GM23248 (cell line): ENCODE measurements around the gene CLEC3A. TPM values are rescaled to one million over a fixed set of nuclear protein-coding genes. Genes with fewer than 3 reads are reported as not detected.
"Not testable (repeated sequence)": the region's sequence is repeated elsewhere in the genome, so short reads cannot be mapped to it uniquely, and the experiment has no call there.

Experiments
- DNase-seq: peaks from one replicate; pipeline ENCODE4 v3.0.0-alpha.2; 2015
- H2AFZ ChIP-seq: fragments of 200-600 bp; sonication (generic); 2 replicates; pipeline ENCODE4 v1.6.1; 2016; ENCODE audit warnings: antibody characterized with exemption
- H3F3A ChIP-seq: fragments of 200-600 bp; sonication (generic); 2 replicates; pipeline ENCODE4 v1.6.1; 2016; ENCODE audit warnings: mild to moderate bottlenecking, antibody characterized with exemption, mixed run types; ENCODE audit not compliant: insufficient read depth
- H3K27ac ChIP-seq: fragments of 200-600 bp; sonication (generic); 2 replicates; pipeline ENCODE4 v1.5.1; 2016; ENCODE audit warnings: mild to moderate bottlenecking
- H3K27me3 ChIP-seq: fragments of 200-600 bp; sonication (generic); replicated peaks from 2 replicates; pipeline ENCODE4 v1.6.1; 2016; ENCODE audit warnings: mild to moderate bottlenecking; ENCODE audit not compliant: insufficient read depth
- H3K36me3 ChIP-seq: fragments of 200-600 bp; sonication (generic); 2 replicates; pipeline ENCODE4 v1.6.1; 2016; ENCODE audit warnings: low read depth, mild to moderate bottlenecking
- H3K4me1 ChIP-seq: fragments of 200-600 bp; sonication (generic); 2 replicates; pipeline ENCODE4 v1.6.1; 2016; ENCODE audit warnings: mild to moderate bottlenecking; ENCODE audit not compliant: insufficient read depth
- H3K4me2 ChIP-seq: fragments of 200-600 bp; sonication (generic); one replicate; pipeline ENCODE4 v1.6.1; 2016; ENCODE audit warnings: mild to moderate bottlenecking; ENCODE audit not compliant: unreplicated experiment
- H3K4me3 ChIP-seq: fragments of 200-600 bp; sonication (generic); 2 replicates; pipeline ENCODE4 v1.5.1; 2016; ENCODE audit warnings: mild to moderate bottlenecking
- H3K79me2 ChIP-seq: fragments of 200-600 bp; sonication (generic); 2 replicates; pipeline ENCODE4 v1.6.1; 2016; ENCODE audit warnings: mild to moderate bottlenecking; ENCODE audit not compliant: insufficient read depth
- H3K9ac ChIP-seq: fragments of 200-600 bp; sonication (generic); 2 replicates; pipeline ENCODE4 v1.6.1; 2016; ENCODE audit warnings: mild to moderate bottlenecking
- H3K9me2 ChIP-seq: fragments of 200-600 bp; sonication (generic); 2 replicates; pipeline ENCODE4 v1.6.1; 2016; ENCODE audit warnings: mixed run types, mild to moderate bottlenecking, moderate library complexity; ENCODE audit not compliant: insufficient read depth
- H3K9me3 ChIP-seq: fragments of 200-600 bp; sonication (generic); one replicate; pipeline ENCODE4 v1.6.1; 2017; ENCODE audit warnings: low read depth
- H4K20me1 ChIP-seq: fragments of 200-600 bp; sonication (generic); 2 replicates; pipeline ENCODE4 v1.6.0; 2016; ENCODE audit not compliant: insufficient read depth
- EZH2 ChIP-seq: fragments of 200-600 bp; sonication (generic); IDR thresholded peaks from 2 replicates; pipeline ENCODE4 v1.6.1; 2018; ENCODE audit warnings: antibody characterized with exemption, mild to moderate bottlenecking; ENCODE audit not compliant: insufficient read depth, poor library complexity, severe bottlenecking
- EZH2phosphoT487 ChIP-seq: fragments of 200-600 bp; sonication (generic); IDR thresholded peaks from 2 replicates; pipeline ENCODE4 v1.6.1; 2018; ENCODE audit warnings: antibody characterized with exemption, moderate library complexity, mild to moderate bottlenecking, low read depth; ENCODE audit not compliant: insufficient read depth
- WGBS, 2 experiments: methylation state at CpG; one replicate each; pipeline ENCODE4 v1.1.6; 2015 to 2017; ENCODE audit warnings: low lambda C conversion rate in 2 of 2, low coverage in 1 of 2; ENCODE audit errors: missing lambda C conversion rate in 2 of 2; 5-methylcytosine and 5-hydroxymethylcytosine counted together
- in situ Hi-C: fragments of 300-500 bp; cut with MboI; formaldehyde crosslinking; loops from 2 replicates; pipeline ENCODE4 v1.15.0; 2020
- polyA plus RNA-seq: library from polyadenylated mRNA; unstranded; fragments of >200 nt; fragmentation: Nextera tagmentation; extraction: Ambion mirVana; gene quantifications from 2 replicates; pipeline ENCODE4 v1.2.1, GENCODE V29; 2016
- total RNA-seq: library from RNA; depleted of rRNA; stranded (reverse); fragments of >200 nt; shearing (Covaris generic); gene quantifications from 2 replicates; pipeline ENCODE4 v1.2.3, GENCODE V29; 2014

Gene CLEC3A
- total and polyA plus RNA-seq, 2 experiments from 2014 or later = not detected

DNA sequence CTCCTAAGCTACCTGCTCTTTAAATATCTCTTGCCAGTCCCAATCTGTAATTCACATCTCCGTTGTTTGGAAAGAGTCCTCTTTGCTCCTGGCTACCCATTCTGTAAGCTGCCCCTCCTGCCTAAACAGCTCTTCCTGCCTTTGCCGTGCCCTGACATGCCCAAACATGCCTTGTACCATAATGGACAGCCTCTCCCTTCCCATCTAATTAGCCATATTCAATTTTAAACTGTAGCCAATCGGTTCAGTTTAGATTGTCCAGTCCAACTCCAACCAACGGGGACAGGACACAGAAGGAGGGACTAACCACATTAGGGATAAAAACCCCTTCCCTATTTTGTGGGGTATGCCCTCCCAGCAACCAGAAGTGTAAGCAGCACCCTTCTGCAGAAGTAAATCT, 30.6 kb upstream of the CLEC3A start:
- H3K36me3 ChIP-seq = no peaks in the 10 kb centered on the region
- no peaks in the 10 kb centered on the region for H4K20me1 ChIP-seq
- H3K27me3 ChIP-seq = no peaks in the 10 kb centered on the region
- 50 to 53% methylated on average over 4 of the region's 4 CpGs for WGBS, 2 experiments
- no peaks in the 10 kb centered on the region for H3K9me3 ChIP-seq
- 0 out of 2 replicates have a peak, but pooled peaks cover 7% of the 10 kb centered on the region for H3F3A ChIP-seq
- H3K4me3 ChIP-seq = no peak overlapping the region
- H3K9ac ChIP-seq = no peak overlapping the region
- TF ChIP-seq EZH2phosphoT487 (no peak), EZH2 (no peak)
- no peaks in the 10 kb centered on the region for H3K9me2 ChIP-seq
- in situ Hi-C loops = loop anchor here (25.0 kb wide), 1 partner anchor 754 kb away; no protein-coding TSS in a partner anchor
- no peaks in the 10 kb centered on the region for H3K79me2 ChIP-seq
- H3K4me2 ChIP-seq = no peak overlapping the region
- H3K4me1 ChIP-seq = peaks cover 13% of the 10 kb centered on the region; the same call in 1 of the 2 replicates
- no peak overlapping the region for H3K27ac ChIP-seq
- no peak overlapping the region for H2AFZ ChIP-seq
- DNase-seq = no peak

DNA sequence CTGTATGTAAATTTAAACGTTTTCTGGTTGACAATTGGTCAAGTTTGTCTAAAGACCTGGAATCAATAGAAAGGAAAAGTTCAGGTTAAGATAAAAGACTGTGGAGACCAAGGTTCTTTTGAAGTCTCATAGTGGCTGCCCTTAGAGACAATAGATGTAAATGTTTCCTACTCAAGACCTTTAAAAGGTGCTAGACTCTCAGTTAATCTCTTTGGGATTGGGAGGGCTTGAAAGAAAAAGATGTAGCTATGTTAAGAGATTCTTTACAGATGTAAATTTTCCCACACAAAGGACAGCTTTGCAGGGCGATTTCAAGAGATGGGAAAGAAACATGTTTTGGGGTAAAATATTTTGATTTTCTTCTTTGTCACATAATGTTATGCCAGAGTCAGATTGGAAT, 30.0 kb upstream of the CLEC3A start:
- H3K4me1 ChIP-seq = peaks cover 13% of the 10 kb centered on the region; the same call in 1 of the 2 replicates
- H3K9me2 ChIP-seq, H3K4me3 ChIP-seq, H3K79me2 ChIP-seq, H3K9ac ChIP-seq, H3K27me3 ChIP-seq, H3K9me3 ChIP-seq, H3F3A ChIP-seq, DNase-seq, H3K36me3 ChIP-seq, H2AFZ ChIP-seq, H4K20me1 ChIP-seq, H3K4me2 ChIP-seq, H3K27ac ChIP-seq: not testable (repeated sequence)
- 54 to 62% methylated on average over 2 of the region's 2 CpGs for WGBS, 2 experiments
- in situ Hi-C loops = loop anchor here (25.0 kb wide), 1 partner anchor 755 kb away; no protein-coding TSS in a partner anchor

DNA sequence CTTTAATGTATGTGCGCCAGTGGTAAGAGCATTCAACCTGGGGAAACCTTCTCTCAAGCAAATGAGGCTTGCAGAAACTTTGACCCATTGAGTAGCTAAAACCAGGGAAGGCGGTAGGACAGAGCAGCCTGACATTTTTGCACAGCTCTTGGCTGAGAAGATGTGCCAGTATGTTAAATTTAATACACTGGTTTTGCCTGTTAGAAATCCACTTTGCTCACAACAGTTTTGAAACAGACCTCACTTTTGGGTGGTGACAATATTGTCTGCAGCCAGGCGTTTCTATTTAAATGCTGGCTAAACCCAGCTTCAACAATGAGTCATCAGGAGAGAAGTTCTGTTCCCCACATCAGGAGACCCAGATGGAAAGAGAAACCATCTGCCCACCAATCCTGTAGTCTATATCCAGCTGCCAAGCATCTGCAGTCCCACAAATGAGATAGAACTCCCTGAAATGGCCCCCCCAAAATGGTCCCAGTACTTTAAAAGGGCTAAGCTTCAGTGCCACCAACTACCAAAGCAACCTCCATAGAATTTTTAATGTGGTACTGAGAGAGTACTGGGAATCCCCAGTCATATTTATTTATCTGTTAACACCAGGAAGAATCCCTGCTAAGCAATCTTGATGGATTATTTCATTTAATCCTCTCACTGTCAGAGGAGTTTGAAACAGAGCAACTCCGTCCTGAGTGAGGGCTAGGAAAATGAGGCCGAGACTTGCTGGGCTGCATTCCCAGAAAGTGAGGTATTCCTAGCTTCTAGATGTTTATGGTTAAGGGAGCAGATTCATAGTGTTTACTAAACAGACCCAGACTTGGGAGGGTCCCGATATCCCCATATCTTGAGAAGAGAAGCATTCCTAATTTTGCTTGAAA, 29.0 kb upstream of the CLEC3A start:
- in situ Hi-C loops = loop anchor here (25.0 kb wide), 1 partner anchor 756 kb away; no protein-coding TSS in a partner anchor

DNA sequence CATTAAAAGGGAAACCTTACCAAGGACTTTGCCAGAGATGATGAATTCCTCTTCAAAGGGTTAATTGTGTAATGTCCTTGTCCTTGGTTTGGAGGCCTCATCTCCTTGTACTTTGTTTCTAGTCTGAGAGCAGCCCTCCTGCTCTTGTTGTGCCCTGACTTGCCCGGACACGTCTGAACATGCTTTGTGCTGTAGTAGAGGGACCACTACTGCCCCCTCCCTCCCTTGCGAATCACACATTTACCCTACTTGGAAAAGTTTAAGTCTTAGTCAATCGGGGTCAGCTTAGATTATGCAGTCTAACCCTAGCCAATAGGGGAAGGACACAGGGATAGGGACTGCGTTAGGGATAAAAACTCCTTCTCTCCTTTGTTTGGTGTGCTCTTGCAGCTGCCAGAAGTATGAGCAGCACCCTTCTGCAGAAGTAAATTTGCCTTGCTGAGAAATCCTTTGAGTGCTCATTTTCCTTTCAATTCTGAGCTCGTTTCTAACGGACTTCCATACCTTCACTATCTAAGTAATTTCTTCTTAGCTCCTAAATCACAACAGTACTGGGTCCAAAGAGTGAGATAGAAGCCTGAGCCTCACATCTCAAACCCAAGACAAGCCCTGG, 26.4 kb upstream of the CLEC3A start:
- H3K4me1 ChIP-seq = peaks cover 13% of the 10 kb centered on the region; the same call in 1 of the 2 replicates
- H3K27me3 ChIP-seq = no peaks in the 10 kb centered on the region
- in situ Hi-C loops = loop anchor here (25.0 kb wide), 1 partner anchor 759 kb away; no protein-coding TSS in a partner anchor
- 0 out of 2 replicates have a peak, but pooled peaks cover 7% of the 10 kb centered on the region for H3F3A ChIP-seq
- H3K9me2 ChIP-seq = no peaks in the 10 kb centered on the region
- no peak overlapping the region for H3K9ac ChIP-seq
- H3K4me2 ChIP-seq = no peak overlapping the region
- H3K36me3 ChIP-seq = no peaks in the 10 kb centered on the region
- no peaks in the 10 kb centered on the region for H4K20me1 ChIP-seq
- no peaks in the 10 kb centered on the region for H3K79me2 ChIP-seq
- no peak for TF ChIP-seq EZH2
- no peak for TF ChIP-seq EZH2phosphoT487
- no peaks in the 10 kb centered on the region for H3K9me3 ChIP-seq
- WGBS, 2 experiments = 48 to 51% methylated on average over 7 of the region's 7 CpGs
- no peak overlapping the region for H3K27ac ChIP-seq
- no peak for DNase-seq
- no peak overlapping the region for H2AFZ ChIP-seq
- H3K4me3 ChIP-seq = no peak overlapping the region

More for the DNA sequence above, 29.0 kb upstream of the CLEC3A start:
- Histone ChIP-seq H3K9ac (peak overlapping the region; percentile 42; the same call in 1 of the 2 replicates), H3K9me3 (no peaks in the 10 kb centered on the region), H3K79me2 (no peaks in the 10 kb centered on the region), H3K4me1 (peaks cover 13% of the 10 kb centered on the region; the same call in 1 of the 2 replicates), H4K20me1 (no peaks in the 10 kb centered on the region), H3K27ac (peak overlapping the region; percentile 55), H2AFZ (0 out of 2 replicates have a peak overlapping the region, but pooled peaks have one; percentile 42), H3K9me2 (no peaks in the 10 kb centered on the region), H3F3A (0 out of 2 replicates have a peak, but pooled peaks cover 7% of the 10 kb centered on the region), H3K27me3 (no peaks in the 10 kb centered on the region), H3K36me3 (no peaks in the 10 kb centered on the region), H3K4me2 (peak overlapping the region; percentile 74), H3K4me3 (peak overlapping the region; percentile 57)
- 2 to 6% methylated on average over 6 of the region's 6 CpGs for WGBS, 2 experiments
- DNase-seq = peak; percentile 79
- TF ChIP-seq EZH2phosphoT487 (no peak), EZH2 (no peak)
